Stimulated activated CD8-positive, alpha-beta memory T cell treated with anti-CD3 and anti-CD28 coated beads, Interleukin-15, amount 100 ng/mL, for 24 hours (primary cell): ENCODE measurements around the gene YIPF7.

Experiments
- DNase-seq: peaks from one replicate; pipeline ENCODE4 v3.0.0-alpha.2; 2020; ENCODE audit warnings: low read depth

The YIPF7 gene

DNA sequence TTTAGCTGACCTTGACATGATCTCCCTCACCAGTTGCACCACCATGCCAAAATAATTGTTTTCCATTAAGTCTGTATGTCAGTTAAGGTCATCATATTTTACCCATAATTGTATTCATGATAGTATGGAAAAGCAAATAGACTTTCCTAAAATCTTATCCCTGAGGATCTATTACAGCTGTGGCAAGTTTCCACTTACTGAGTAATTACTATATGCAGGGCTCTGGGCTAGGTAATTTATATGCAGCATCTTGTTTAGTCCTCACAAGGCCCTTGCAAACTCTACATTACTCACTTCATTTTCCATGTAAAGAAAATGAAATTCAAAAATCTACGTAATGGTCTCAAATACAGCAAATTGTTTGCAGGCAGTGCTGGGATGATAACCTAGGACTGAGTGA, 34.8 kb downstream of the YIPF7 start:
- DNase-seq = no peak

GRCh38 chr4:44583393-44583792, 68.0 kb downstream of the YIPF7 start:
- DNase-seq = no peak

DNA sequence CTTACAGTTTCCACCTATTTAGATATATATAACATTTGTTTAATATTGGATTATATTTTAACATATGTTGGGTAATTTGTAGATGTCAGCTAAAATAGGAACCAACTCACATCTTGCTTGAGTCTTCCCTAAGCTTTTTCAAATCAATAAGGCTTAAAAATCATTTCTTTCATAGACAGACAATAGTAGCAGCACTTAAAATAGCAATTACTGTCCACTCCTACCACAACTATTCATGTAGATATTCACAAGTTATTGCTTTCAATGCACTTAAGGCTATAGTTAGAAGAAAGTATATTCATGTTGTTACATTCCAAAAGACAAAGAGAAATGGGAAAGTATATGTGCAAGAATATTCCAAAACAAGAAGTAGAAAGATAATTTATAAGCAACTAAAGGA, 71.2 kb downstream of the YIPF7 start:
- no peak for DNase-seq

DNA sequence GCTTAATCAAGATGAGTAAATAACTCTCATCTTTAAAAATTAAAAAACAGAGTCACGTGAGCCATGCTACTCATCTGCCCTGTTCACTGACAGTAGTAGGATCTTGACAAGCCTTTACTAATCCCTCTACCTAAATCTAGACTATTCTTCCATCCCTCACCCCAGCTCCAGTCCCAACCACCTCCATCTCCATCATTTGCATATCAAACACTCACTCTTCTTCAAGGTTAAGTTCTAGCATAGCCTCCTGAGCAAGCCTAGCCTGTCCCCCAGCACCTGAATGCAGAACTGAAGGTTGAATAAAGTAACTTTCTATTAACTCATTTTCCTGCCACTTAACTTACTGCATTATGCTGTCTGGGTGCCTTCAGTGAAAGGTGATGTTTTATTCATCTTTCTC, 72.5 kb downstream of the YIPF7 start:
- DNase-seq = no peak
